Measurements from ENCODE around the gene AMOTL2.

AMOTL2 gene

DNA sequence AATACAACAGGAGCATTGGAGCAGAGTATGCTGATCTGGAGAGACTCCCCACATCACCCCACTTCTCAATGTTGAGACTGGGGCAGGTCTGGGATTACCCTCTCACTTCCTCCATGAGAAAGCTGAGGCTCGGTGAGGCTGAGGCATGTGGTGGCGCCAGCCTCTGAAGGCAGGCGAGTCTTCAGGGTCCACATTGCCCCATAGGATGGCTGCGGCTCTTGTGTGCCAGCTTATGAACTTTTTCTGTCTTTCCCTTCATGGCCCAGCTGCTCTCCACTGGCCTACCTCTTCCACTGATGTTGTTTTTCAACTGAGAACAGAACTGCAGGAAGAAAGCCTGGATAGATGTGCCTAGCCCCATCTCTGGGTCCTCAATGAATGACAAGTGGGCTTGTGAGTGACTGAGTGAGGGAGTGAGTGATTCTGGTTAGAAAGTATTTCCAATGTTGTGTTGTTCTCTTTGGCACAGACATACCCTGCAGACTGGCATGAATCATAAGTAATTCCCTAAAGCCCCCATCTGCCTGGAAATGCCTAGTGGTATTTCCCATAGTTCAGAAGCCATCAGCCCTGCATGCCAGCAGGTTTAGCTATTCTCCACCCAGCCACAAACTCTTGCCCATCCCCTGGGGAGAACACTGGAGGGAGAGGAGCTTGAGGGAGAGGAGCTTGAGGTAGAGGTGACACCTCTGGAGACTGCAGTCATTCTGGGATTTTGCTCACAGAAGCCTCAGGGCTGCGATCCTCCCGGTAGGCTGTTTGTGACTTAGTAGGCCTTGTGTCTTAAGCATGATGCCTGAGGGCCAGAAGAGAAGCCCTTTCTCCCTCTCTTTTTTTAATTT lies 56.9 kb downstream of the AMOTL2 start:
- FAIRE-seq (peak; percentile 96), DNase-seq (ENCODE audit: low spot score) (peak; percentile 96)

DNA sequence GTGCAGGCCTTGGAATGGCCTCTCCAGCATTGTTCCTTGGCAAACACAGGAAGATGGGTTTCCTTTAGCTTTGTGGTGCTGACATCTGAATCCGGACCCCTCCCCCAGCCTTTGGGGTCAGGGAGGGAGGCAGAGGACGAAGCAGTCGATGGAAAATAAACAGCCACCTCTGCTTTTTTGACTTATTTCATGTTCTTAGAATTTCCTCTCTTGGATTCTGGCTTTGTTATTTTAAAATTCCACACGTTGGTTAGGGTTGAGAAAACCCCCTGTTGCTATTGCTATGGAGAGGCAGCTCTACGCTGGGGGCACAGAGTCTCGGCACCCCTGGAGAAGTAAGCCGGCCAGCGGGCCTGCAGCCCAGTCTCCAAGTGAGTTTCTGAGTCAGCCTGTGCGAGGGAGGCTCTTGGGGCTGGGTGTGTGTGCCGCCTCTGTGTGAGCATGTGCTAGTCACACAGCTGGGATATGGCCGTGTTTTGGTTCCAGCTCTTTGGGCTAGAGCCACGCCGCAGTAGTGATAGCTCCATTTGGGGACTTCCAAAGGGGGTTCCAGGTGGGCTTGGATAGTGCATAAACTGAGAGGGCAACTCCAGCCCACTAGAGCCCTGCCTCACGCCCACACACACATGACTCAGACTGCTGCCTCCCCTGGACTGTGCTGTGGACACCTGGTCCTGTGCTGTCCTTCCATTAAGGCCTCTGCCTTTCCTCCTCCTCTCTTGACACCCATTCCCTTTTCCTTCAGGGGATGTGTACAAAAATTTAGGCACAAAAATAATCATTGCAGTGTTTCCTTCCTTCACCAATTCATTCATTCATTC lies 58.8 kb downstream of the AMOTL2 start:
- peak; percentile 75 for FAIRE-seq
- peak; percentile 76 for DNase-seq (ENCODE audit: low spot score)

DNA sequence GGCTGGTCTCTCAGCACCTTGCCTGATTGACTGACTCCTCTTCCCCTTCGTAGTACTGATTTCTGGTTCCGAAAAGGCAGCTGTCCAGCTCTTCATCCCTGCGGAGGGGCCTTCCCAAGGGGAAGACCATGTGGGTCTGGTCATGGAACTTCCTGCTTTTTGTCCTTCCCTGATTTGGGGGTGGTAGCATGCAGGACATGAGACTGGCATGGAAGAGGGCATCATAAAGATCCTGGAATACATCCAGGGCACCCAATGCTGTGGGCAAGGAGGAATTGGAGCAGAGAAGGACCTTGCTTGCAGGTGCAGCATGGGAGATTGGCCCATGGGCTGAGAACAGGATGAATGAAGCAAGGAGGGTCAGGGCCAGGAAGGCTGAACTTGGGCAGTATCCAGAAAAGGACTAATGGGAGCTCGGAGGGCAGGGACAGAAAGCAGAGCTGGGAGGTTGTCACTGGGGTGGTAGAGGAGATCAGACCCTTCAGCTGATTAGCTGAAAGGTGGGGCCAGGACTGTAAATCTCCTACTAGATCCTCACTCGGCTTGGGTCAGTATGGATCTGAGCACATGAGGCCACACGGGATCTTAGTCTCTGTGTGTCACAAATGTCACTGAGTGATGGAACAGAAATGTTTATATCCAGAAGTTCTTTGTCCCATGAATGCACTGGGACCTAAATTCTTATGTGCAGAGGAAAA lies 59.5 kb downstream of the AMOTL2 start:
- DNase-seq (ENCODE audit: low spot score) (no peak), FAIRE-seq (no peak)

DNA sequence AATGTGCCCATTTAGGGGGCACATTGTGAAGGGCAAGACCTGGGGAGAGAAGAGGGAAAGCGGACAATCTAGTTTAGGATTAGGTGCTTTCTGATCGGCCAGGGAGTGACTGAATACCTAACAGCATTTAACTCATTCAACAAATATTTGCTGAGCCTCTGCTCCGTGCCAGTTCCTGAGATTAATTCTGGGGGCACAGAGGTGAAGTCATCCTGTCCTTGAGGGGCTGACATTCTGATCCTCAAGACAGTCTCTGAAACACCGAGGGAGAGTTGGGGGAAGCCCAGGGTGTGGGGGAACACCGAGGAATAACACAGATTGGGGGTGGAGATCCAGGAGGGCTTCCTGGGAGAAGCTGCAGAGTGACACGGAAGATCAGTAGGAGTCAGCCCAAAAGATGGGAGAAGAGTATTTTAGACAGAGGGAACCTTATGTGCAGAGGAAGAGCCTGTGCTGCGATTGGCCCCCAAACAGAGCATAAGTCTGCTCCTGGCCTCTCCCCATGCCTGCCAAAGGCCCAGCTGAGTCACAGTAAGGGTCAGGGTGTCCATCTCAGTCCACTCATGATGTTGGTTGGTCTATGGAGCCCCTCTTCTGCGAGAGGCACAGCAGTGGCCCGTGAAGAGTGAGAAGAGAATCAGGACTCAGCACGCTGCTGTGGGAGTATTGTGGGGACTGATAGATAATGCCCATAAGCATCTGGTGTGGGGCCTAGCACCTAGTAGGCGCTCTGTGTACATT lies 60.2 kb downstream of the AMOTL2 start:
- DNase-seq (ENCODE audit: low spot score) (peak; percentile 57), FAIRE-seq (no peak)

DNA sequence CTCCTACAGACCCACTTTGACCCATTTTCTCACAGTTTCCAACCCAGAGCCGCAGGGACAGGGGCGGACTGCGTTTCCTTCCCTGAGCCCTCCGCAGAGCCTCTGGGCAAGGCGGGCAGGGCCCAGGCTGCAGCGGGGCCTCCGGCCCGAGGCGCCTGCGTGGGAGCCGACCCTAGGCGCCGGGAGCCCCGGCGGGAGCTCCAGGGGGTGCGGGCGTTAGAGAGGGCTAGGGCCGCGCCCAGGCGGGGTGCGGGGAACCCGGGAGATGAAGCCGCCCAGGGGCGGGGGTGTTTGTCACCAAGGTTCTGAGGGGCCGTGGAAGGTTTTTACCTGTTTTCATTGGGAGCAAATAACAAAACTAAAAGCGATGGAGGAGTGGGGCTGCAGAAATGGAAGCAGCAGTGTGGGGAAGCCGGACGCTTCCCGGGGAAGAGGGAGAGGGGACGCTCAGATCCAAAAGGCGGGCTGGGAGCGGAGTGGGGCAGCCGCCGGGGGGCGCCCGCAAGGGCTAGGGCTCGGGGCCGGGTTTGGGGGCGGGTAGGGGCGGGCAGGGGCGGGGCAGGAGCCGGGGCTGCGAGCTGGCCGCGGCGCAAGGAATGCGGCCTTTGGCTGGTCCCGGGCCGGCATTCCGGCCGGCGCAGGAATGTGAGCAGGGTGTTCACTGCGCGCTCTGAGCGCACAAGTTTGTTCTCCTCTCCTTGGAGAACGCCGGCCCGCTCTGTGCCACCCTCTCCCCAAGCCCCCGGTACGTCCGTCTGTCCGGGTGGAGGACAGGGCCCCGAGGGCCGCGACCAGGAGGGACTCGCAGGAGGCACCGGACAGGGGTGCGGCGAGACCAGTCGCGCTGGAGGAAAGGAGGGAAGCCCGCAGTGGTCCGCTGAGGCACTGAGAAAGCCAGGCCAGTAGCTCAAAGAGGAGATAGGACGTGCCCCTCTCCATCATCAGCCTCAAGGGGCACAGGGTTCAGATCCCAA lies 61.1 kb downstream of the AMOTL2 start:
- DNase-seq (ENCODE audit: low spot score): peak; percentile 63
- FAIRE-seq: no peak

DNA sequence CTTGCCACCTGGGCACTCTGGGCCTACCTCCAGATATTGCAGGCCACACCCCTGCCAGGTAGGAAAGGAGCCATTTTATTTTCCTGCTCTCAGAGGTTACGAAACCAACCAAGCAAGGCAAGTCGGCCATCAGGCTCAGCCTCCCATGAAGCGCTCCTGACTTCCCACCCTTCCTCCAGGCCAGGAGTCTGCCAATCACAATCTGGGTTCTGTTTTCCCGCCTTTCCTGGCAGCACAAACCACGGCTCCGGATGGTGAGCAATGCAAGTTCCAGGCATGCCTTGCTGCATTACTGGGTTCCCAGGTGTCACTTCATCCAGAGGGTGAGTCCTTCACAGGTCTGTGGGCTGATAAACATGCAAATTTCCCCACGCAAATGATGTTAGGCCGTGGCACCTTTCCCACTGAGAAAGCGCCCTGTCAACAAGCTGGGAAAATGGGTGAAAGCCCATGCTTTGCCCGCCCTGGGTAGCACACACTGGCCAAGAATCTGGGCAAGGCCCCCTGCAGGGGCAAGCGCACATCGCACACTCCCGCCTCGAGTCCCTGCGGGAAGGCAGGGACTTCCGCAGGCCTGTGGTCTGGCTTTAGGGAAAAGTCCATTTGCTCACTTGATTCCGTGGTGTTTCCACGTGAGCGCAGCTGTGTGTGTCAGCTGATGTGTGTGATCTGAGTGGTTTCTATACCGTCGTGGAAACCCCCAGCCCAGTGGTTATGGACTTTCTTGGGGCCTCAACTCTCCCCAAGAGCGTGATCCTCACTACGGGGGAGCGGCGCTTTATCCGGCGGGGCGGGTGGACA lies 62.0 kb downstream of the AMOTL2 start:
- FAIRE-seq (peak; percentile 92), DNase-seq (ENCODE audit: low spot score) (peak; percentile 96)

DNA sequence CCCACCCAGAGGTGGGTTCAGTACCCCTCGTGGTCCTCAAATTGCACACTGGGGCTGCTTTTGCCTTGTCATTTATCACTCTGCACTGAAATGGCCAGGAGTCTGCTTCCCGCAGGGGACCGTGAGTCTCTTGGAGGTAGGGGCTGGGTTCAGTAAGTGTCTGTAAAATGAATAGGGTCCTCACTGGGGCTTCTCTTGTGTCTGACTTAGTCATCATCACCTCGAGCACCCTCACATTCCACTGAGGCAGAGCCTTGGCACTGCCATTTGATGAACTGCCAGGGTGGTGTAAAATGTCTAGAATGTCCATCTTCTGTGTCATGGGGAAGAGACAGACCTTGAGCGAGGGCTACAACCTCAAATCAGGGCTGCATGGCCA lies 62.6 kb downstream of the AMOTL2 start:
- DNase-seq (ENCODE audit: low spot score) (no peak), FAIRE-seq (no peak)

DNA sequence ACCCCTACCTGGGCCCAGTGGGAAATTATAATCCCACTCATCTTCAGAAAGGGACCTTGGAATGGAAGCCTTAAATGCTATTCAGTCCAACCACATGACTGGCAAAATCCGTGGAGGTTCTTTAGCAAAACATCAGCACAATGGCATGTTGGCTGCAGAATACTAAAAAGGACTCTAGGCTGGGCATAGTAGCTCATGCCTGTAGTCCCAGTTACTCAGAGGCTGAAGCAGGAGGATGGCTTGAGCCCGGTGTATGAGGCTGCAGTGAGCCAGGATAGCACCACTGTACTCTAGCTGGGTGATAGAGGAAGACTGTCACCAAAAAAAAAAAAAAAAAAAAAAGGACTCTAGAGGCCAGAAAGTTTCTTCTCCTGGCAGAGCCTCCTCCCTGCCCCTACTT lies 63.0 kb downstream of the AMOTL2 start:
- DNase-seq (ENCODE audit: low spot score) (peak; percentile 73), FAIRE-seq (peak; percentile 32)

DNA sequence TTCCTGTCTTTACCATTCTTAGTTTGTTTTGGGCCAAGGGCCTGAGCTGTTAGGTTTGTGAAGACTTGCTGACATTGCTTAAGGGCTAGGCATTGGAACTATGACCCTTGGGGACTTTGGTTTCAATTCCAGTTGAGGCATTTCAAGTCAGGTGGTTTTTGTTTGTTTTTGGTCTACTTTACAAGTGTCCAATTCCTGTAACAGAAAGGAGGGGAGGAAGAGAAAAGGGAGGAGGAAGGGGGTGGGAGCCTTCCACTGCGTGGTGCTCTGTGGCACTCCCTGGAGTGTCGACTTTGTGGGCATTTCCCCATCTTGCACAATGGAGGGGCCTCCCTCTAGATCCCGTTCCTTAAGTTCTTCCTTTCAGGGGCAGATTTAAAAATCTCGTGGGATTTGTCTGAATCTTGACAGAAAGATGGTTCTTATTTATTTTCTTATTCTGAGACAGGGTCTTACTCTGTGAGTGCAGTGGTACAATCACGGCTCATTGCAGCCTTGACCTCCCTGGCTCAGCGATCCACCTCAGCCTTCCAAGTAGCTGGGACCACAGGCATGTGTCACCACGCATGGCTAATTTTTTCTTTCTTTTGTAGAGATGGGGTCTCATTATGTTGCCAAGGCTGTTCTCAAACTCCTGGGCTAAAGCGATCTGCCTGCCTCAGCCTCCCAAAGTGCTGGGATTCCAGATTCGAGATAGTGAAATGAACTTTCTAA lies 64.1 kb downstream of the AMOTL2 start:
- DNase-seq (ENCODE audit: low spot score) (no peak), FAIRE-seq (peak; percentile 69)

DNA sequence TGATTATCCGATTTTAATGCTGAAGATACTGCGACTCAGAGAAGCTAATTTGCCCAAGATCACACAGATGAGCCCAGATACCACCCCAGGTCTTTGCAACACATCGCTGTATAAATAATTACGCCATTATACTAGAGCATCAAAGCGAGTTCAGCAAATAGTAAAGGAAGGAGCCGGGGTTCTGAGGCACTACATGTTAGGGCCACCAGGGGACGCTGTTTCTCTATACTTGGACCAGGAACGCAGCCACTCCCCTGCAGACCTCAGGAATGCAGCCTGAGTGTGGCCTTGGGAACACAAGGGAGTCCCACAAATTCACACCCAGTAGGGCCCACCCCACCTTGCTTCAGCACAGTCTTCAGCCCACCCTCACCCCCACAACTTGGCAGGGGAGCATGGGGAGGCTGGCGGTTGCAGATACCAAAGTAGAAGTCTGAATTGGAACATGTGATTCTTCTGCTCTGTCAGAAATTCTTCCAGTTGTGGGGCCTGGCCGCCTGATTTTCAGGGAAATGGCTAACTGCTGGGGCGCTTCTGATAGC lies 65.8 kb downstream of the AMOTL2 start:
- FAIRE-seq: peak; percentile 43
- DNase-seq (ENCODE audit: low spot score): peak; percentile 68

DNA sequence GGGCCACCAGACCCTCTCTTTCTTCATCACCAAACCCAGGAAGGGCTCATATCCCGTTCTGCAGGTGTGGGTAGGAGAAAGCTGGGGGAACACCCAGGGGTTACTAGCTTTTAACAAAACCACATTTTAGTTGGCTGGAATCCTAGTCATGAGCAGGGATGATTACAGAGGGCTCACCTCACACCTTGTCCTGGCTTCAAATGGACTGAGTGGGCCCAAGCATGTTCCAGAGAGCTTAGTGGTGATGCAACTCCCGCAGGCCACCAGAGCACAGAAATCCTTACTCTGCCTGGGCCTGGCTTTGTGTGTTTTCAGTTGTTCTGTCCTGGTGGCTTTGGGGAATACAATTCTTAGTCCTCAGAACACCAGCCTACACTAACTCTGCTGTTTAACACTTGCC lies 66.8 kb downstream of the AMOTL2 start:
- FAIRE-seq: no peak
- no peak for DNase-seq (ENCODE audit: low spot score)

DNA sequence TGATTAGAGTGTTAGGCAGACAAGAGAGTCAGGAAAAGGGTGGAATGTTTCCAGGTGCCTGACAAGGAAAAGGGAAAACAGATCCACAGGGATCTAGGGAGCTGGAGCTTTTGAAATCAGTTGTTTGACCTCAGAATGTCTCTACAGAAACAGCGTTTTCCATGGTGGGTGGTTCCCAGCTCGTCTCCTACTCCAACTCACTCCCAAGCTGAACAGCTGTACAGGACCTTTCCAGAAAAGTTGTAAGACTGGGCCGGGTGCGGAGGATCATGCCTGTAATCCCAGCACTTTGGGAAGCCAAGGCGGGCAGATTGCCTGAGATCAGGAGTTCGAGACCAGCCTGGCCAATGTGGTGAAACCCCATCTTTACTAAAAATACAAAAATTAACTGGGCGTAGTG lies 67.9 kb downstream of the AMOTL2 start:
- DNase-seq (ENCODE audit: low spot score): no peak
- FAIRE-seq: no peak

Data from RCC 7860 (cell line).